Measurements from ENCODE around the gene KIF21A.

- no peak for TF ChIP-seq POLR2AphosphoS5 (IDR thresholded peaks at IDR 0.05; ENCODE audit: low read depth)
- TF ChIP-seq, protein P1, sequence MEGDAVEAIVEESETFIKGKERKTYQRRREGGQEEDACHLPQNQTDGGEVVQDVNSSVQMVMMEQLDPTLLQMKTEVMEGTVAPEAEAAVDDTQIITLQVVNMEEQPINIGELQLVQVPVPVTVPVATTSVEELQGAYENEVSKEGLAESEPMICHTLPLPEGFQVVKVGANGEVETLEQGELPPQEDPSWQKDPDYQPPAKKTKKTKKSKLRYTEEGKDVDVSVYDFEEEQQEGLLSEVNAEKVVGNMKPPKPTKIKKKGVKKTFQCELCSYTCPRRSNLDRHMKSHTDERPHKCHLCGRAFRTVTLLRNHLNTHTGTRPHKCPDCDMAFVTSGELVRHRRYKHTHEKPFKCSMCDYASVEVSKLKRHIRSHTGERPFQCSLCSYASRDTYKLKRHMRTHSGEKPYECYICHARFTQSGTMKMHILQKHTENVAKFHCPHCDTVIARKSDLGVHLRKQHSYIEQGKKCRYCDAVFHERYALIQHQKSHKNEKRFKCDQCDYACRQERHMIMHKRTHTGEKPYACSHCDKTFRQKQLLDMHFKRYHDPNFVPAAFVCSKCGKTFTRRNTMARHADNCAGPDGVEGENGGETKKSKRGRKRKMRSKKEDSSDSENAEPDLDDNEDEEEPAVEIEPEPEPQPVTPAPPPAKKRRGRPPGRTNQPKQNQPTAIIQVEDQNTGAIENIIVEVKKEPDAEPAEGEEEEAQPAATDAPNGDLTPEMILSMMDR (IDR thresholded peaks at IDR 0.05; ENCODE audit: insufficient read depth, low read length): no peak
Measured at GRCh38 chr12:39368891-39369290, 74.0 kb downstream of the KIF21A start.
